ENCODE data around the gene MACROD1. TPM values are rescaled to one million over a fixed set of nuclear protein-coding genes. Genes with fewer than 3 reads are reported as not detected.

MACROD1 gene
- total RNA-seq, 2 donors from 2014 or later = 31.6 to 47.0 TPM

GRCh38 chr11:64036087-64037026 lies 129.6 kb downstream of the MACROD1 start:
- intact Hi-C loops (cut with DNase I, micrococcal nuclease) = no loop called here
- DNase-seq (peak in 1 of 2 donors; percentile 36), ATAC-seq (peak; percentile 20)

- ATAC-seq = no peak
- intact Hi-C loops (cut with DNase I, micrococcal nuclease) = no loop called here
- no peak for DNase-seq
Observed at GRCh38 chr11:64035576-64035975, 130.3 kb downstream of the MACROD1 start, which contains the start of gene FLRT1. FLRT1 (plus strand) TSS chr11:64035931; CDS start chr11:64116268, 80,337 bp downstream.

GRCh38 chr11:64035081-64035524 lies 130.8 kb downstream of the MACROD1 start:
- DNase-seq = no peak
- ATAC-seq = no peak
- intact Hi-C loops (cut with DNase I, micrococcal nuclease) = no loop called here

- no peak for DNase-seq
- no peak for ATAC-seq
- intact Hi-C loops (cut with DNase I, micrococcal nuclease) = no loop called here
Observed at GRCh38 chr11:64034411-64034811, 131.5 kb downstream of the MACROD1 start.

GRCh38 chr11:64032050-64032449 lies 133.9 kb downstream of the MACROD1 start:
- no peak for DNase-seq
- ATAC-seq = no peak
- intact Hi-C loops (cut with DNase I, micrococcal nuclease) = no loop called here

- DNase-seq (no peak), ATAC-seq (no peak)
- intact Hi-C loops (cut with DNase I, micrococcal nuclease) = no loop called here
Observed at GRCh38 chr11:64031001-64031400, 134.9 kb downstream of the MACROD1 start.

- DNase-seq = no peak
- intact Hi-C loops (cut with DNase I, micrococcal nuclease) = no loop called here
- ATAC-seq = no peak
Observed at GRCh38 chr11:64029773-64030172, 136.1 kb downstream of the MACROD1 start.

- intact Hi-C loops (cut with DNase I, micrococcal nuclease) = no loop called here
- DNase-seq = no peak
- peak; percentile 24 for ATAC-seq
Observed at GRCh38 chr11:64028398-64029115, 137.4 kb downstream of the MACROD1 start.

GRCh38 chr11:64027651-64028397 lies 138.1 kb downstream of the MACROD1 start:
- intact Hi-C loops (cut with DNase I, micrococcal nuclease) = no loop called here
- no peak for ATAC-seq
- DNase-seq = no peak

GRCh38 chr11:64026575-64027205 lies 139.2 kb downstream of the MACROD1 start:
- intact Hi-C loops (cut with DNase I, micrococcal nuclease) = no loop called here
- ATAC-seq = no peak
- no peak for DNase-seq

GRCh38 chr11:64025205-64025604 lies 140.7 kb downstream of the MACROD1 start:
- DNase-seq (no peak), ATAC-seq (no peak)
- intact Hi-C loops (cut with DNase I, micrococcal nuclease) = no loop called here

GRCh38 chr11:64023712-64024710 lies 141.9 kb downstream of the MACROD1 start:
- no peak for ATAC-seq
- no peak for DNase-seq
- intact Hi-C loops (cut with DNase I, micrococcal nuclease) = no loop called here

- intact Hi-C loops (cut with DNase I, micrococcal nuclease) = no loop called here
- ATAC-seq (no peak), DNase-seq (no peak)
Observed at GRCh38 chr11:64022125-64022784, 143.7 kb downstream of the MACROD1 start.

- no peak for DNase-seq
- intact Hi-C loops (cut with DNase I, micrococcal nuclease) = no loop called here
- ATAC-seq = no peak
Observed at GRCh38 chr11:64021757-64022093, 144.2 kb downstream of the MACROD1 start.

- intact Hi-C loops (cut with DNase I, micrococcal nuclease) = no loop called here
- ATAC-seq (no peak), DNase-seq (no peak)
Observed at GRCh38 chr11:64020976-64021756, 144.7 kb downstream of the MACROD1 start.

All from left colon (tissue), 2 donors.